AG09319 (cell line): ENCODE data around the gene NUP155.
"Not testable (repeated sequence)": the region's sequence is repeated elsewhere in the genome, so short reads cannot be mapped to it uniquely, and the experiment has no call there.

ENCODE experiments used
- DNase-seq: peaks from one replicate; pipeline ENCODE4 v3.0.0-alpha.2; 2010; ENCODE audit warnings: low read depth; ENCODE audit errors: extremely low read depth
- CTCF ChIP-seq: IDR thresholded peaks from 2 replicates; pipeline ENCODE4 v1.5.1; 2011; ENCODE audit warnings: low read depth, mild to moderate bottlenecking, inconsistent platforms, low read length, moderate library complexity

Gene NUP155

DNA sequence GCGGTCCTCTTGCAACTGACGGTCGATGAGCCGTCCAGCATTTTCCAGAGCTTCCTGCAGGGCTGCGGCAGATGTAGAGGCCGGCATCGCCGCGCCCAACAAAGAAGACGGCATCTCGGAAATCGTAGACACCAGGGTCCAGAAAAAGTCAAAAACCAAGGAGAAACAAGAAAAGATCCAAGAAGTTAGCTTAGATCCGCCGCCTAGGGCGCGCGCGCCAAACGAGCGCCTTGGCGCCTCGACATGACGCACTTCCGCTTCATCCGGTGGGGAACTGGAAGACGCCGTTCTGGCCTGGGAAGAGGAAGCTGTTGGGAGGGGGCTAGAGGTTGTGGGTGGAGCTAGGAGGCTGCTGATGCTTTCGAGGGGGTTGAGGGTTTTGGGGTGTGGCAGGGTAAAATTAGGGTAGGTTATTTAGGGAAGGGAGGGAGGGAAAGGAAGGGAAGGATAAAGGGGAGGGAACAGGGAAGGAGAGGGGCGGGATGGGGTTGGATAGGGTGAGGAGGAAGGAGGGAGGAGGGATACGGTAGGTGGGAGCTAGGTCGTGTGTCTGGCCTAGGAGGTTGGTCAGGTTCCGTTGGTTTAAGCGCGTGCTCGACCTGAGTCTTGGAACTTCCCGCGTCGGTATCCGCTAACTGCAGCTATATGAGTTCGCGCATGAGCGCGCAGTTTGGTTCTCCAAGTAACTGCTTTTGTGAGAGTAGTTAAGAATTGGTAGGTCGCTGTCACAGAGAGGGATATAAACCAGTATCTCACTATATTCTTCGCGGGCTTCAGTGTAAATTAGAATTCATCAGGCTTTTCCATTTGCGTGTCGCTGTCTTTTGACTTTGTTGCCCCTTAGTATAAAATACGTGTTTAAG lies at the start of gene NUP155:
NUP155 (minus strand) TSS at position 243 of the 863 bp plus-strand sequence; CDS start at position 114, 129 bp downstream.
- TF ChIP-seq CTCF: no peak
- peak; percentile 84 for DNase-seq

DNA sequence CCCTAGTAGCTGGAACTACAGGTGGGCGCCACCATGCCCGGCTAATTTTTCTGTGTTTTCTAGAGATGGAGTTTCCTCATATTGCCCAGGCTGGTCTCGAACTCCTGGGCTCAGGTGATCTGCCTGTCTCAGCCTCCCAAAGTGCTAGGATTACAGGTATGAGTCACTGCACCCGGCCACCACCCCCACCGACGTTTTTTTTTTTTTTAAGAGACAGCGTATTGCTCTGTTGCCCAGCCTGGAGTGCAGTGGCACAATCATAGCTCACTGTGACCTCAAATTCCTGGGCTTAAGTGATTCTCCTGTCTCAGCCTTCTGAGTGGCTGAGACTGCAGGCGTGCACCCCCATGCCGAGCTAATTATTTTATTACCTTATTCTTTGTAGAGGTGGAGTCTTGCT lies 46.4 kb upstream of the NUP155 start:
- DNase-seq: no peak
- TF ChIP-seq CTCF: no peak

GRCh38 chr5:37415456-37415855 lies 44.5 kb upstream of the NUP155 start:
- not testable (repeated sequence) for DNase-seq

GRCh38 chr5:37412515-37412914 lies 41.6 kb upstream of the NUP155 start:
- DNase-seq: no peak
- TF ChIP-seq CTCF: no peak

GRCh38 chr5:37400501-37400900 lies 29.6 kb upstream of the NUP155 start:
- no peak for DNase-seq
- no peak for TF ChIP-seq CTCF

DNA sequence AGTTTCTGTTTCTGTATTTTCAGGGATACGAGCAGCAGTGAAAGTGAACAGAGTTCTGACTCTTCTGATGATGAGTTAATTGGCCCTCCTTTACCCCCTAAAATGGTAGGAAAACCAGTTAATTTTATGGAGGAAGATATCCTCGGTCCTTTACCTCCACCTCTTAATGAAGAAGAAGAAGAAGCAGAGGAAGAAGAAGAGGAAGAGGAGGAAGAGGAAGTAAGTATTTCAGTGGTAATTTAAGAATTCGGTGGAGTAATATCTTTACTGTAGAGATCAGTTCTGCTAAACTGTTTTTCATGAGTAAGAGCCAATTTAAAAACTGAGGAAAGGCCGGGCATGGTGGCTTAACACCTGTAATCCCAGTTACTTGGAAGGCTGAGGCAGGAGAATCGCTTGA lies 25.4 kb upstream of the NUP155 start:
- no peak for DNase-seq
- no peak for TF ChIP-seq CTCF

DNA sequence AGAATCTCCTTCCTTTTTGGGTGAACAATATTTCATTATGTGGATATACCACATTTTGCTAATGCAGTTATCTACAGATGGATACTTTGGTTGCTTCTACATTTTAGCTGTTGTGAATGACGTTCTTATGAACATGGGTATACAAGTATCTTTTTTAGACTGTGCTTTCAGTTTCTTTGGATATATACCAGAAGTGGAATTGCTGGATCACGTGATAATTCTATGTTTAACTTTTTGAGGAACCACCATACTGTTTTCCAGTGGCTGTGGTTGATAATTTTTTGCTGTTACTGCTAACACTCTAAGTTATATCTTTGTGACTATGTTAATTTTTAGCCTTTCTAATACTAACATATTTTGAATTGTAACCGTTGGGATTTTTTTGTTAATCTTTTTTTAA lies 20.7 kb upstream of the NUP155 start:
- no peak for DNase-seq

More for the DNA sequence above, 20.7 kb upstream of the NUP155 start:
- TF ChIP-seq CTCF: no peak
